ENCODE results near the gene TTI1.

Gene TTI1

GRCh38 chr20:37961066-37961465, 72.2 kb downstream of the TTI1 start:
- Histone ChIP-seq H3K4me1 (ENCODE audit: insufficient read depth, low read length) (no peaks in the 10 kb centered on the region), H3K27me3 (ENCODE audit: insufficient read depth, low read length, poor library complexity) (peaks cover 6% of the 10 kb centered on the region), H3K9me3 (ENCODE audit: insufficient read depth, low read length, severe bottlenecking) (no peaks in the 10 kb centered on the region), H2AFZ (ENCODE audit: low read depth, low read length) (no peak overlapping the region), H3K36me3 (ENCODE audit: insufficient read depth, low read length) (no peaks in the 10 kb centered on the region), H3K4me2 (ENCODE audit: insufficient read depth, low read length) (no peak overlapping the region), H3K27ac (ENCODE audit: low read length) (no peak overlapping the region), H3K79me2 (ENCODE audit: insufficient read depth, low read length) (no peaks in the 10 kb centered on the region), H3K9ac (ENCODE audit: low read depth, low read length) (no peak overlapping the region), H4K20me1 (ENCODE audit: insufficient read depth, low read length) (no peaks in the 10 kb centered on the region), H3K4me3 (ENCODE audit: low read depth in 1 of 2, low read length in 2 of 2) (no peak overlapping the region)
- TF ChIP-seq CTCF (IDR thresholded peaks at IDR 0.05; ENCODE audit: borderline replicate concordance, extremely low read depth, low read length, poor library complexity, severe bottlenecking), result no peak
- no peak for TF ChIP-seq EZH2 (IDR thresholded peaks at IDR 0.05; ENCODE audit: borderline replicate concordance, low read depth, low read length, severe bottlenecking)
- DNase-seq (no peak), ATAC-seq (ENCODE audit: insufficient read depth, low read depth) (no peak)

GRCh38 chr20:37958856-37959520, 74.3 kb downstream of the TTI1 start:
- Histone ChIP-seq H3K4me2 (ENCODE audit: insufficient read depth, low read length) (no peak overlapping the region), H3K27me3 (ENCODE audit: insufficient read depth, low read length, poor library complexity) (peaks cover 6% of the 10 kb centered on the region), H3K9ac (ENCODE audit: low read depth, low read length) (no peak overlapping the region), H3K4me1 (ENCODE audit: insufficient read depth, low read length) (no peaks in the 10 kb centered on the region), H3K4me3 (ENCODE audit: low read depth in 1 of 2, low read length in 2 of 2) (no peak overlapping the region), H2AFZ (ENCODE audit: low read depth, low read length) (no peak overlapping the region), H3K79me2 (ENCODE audit: insufficient read depth, low read length) (no peaks in the 10 kb centered on the region), H3K27ac (ENCODE audit: low read length) (no peak overlapping the region), H4K20me1 (ENCODE audit: insufficient read depth, low read length) (no peaks in the 10 kb centered on the region), H3K9me3 (ENCODE audit: insufficient read depth, low read length, severe bottlenecking) (no peaks in the 10 kb centered on the region), H3K36me3 (ENCODE audit: insufficient read depth, low read length) (no peaks in the 10 kb centered on the region)
- ATAC-seq (ENCODE audit: insufficient read depth, low read depth), result no peak
- no peak for TF ChIP-seq EZH2 (IDR thresholded peaks at IDR 0.05; ENCODE audit: borderline replicate concordance, low read depth, low read length, severe bottlenecking)
- TF ChIP-seq CTCF (IDR thresholded peaks at IDR 0.05; ENCODE audit: borderline replicate concordance, extremely low read depth, low read length, poor library complexity, severe bottlenecking), result no peak
- DNase-seq, result no peak

- H3K4me2 ChIP-seq (ENCODE audit: insufficient read depth, low read length), result no peak overlapping the region
- no peak for DNase-seq
Observed at GRCh38 chr20:37956107-37956585, 77.1 kb downstream of the TTI1 start.

More at GRCh38 chr20:37956107-37956585, 77.1 kb downstream of the TTI1 start:
- Histone ChIP-seq H3K79me2 (ENCODE audit: insufficient read depth, low read length) (no peaks in the 10 kb centered on the region), H3K36me3 (ENCODE audit: insufficient read depth, low read length) (no peaks in the 10 kb centered on the region), H3K27ac (ENCODE audit: low read length) (no peak overlapping the region), H3K9ac (ENCODE audit: low read depth, low read length) (no peak overlapping the region), H4K20me1 (ENCODE audit: insufficient read depth, low read length) (no peaks in the 10 kb centered on the region), H2AFZ (ENCODE audit: low read depth, low read length) (no peak overlapping the region), H3K4me1 (ENCODE audit: insufficient read depth, low read length) (no peaks in the 10 kb centered on the region), H3K9me3 (ENCODE audit: insufficient read depth, low read length, severe bottlenecking) (no peaks in the 10 kb centered on the region), H3K4me3 (ENCODE audit: low read depth in 1 of 2, low read length in 2 of 2) (no peak overlapping the region), H3K27me3 (ENCODE audit: insufficient read depth, low read length, poor library complexity) (peaks cover 6% of the 10 kb centered on the region)
- ATAC-seq (ENCODE audit: insufficient read depth, low read depth), result no peak
- no peak for TF ChIP-seq EZH2 (IDR thresholded peaks at IDR 0.05; ENCODE audit: borderline replicate concordance, low read depth, low read length, severe bottlenecking)
- no peak for TF ChIP-seq CTCF (IDR thresholded peaks at IDR 0.05; ENCODE audit: borderline replicate concordance, extremely low read depth, low read length, poor library complexity, severe bottlenecking)
